NCI-H82 treated with DMSO at 0.1 percent for 48 hours (cell line): ENCODE results near the gene CABP2.
"Not testable (repeated sequence)": the region's sequence is repeated elsewhere in the genome, so short reads cannot be mapped to it uniquely, and the experiment has no call there.

Source experiments
- DNase-seq: peaks from one replicate; lab custom pipeline; 2025; ENCODE audit not compliant: unreplicated experiment; lab: John Stamatoyannopoulos, UW

The CABP2 gene

GRCh38 chr11:67522844-67523555, at the start of gene CABP2:
Gene CABP2, minus strand, starts transcription at chr11:67523446. Its CDS starts 120 bp downstream, at chr11:67523326.
- peak; percentile 23 for DNase-seq

DNA sequence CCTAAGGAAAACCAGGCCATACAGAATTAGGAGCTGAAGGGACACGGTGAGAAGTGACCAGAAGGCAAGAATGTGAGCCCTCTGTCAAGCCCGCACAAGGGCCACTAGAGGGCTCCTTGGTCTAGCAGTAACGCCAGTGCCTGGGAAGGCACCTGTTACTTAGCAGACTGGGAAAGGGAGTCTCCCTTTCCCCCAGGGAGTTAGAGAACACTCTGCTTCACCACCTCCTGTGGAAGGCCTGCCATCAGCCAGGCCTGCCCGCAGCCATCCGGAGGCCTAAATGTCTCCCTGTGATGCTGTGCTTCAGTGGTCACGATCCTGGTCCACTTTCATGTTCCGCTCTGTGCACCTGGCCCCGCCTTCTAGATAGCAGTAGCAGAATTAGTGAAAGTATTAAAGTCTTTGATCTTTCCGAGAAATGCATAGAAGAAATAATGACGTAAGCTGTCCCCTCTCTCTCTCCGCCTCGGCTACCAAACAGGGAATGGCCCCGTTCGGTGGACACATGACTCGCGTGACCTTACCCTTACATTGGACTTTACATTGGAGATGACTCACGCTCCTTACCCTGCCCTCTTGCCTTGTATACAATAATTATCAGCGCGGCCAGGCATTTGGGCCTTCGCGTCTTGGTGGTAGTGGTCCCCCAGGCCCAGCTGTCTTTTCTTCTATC, 49.6 kb upstream of the CABP2 start:
- DNase-seq, result peak; percentile 28

DNA sequence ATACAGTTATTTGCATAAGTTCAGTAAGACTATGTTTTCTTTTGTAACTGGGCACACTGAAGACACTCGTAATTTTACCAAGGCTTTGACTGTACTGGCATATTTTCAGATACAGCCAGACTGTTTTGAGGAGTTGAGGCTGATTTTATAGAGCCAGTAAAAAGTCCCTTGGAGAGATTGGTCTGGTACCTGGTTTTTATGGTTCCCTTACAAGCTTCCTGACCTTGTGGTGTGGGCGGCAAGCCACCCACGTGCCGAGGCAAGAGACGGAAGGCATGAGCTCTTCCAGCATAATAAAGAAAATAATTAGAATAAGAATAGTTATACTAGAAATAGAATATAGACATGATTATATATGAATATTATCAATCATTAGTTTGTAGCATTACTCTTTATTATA, 49.1 kb upstream of the CABP2 start:
- no peak for DNase-seq

- DNase-seq, result no peak
These were observed 48.2 kb upstream of the CABP2 start for GRCh38 chr11:67571443-67571842.

- DNase-seq, result no peak
These were observed 41.0 kb upstream of the CABP2 start for GRCh38 chr11:67564230-67564629.

GRCh38 chr11:67563705-67564114, 40.5 kb upstream of the CABP2 start:
- not testable (repeated sequence) for DNase-seq

- no peak for DNase-seq
These were observed 39.9 kb upstream of the CABP2 start for GRCh38 chr11:67562963-67563704.

GRCh38 chr11:67561971-67562619, 38.8 kb upstream of the CABP2 start:
- no peak for DNase-seq

DNA sequence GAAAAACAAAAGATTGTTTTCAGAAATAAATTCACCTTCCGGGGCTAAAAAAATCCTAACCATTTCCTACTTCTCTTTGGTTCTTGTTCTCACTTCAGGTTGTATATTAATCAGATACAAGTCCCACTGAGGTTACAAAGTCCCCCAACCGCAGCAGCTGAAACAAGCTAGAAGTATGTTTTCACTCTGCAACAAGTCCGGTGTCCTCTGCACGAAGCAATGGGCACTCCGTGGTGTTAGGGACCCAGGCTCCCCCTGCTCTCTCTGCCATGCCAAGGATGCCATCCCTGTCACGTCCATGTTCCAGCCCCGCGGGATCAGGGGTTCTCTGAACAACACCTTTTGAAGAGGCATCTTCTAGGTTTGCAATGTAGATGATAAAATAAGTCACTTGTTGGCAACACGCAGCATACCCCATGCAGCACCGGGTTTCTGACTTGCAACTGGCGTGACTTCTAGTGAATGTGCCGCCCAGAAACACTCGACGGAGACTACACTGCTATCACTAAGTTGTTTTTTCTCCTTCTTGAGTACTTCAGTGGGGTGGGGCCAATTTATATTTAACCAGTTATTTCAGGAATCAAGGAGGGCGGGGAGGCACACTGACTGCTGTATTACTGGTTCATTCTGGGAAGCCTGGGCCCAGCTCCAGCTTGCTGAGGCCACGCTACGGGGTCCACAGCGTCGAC, 35.0 kb upstream of the CABP2 start:
- DNase-seq, result no peak

GRCh38 chr11:67556244-67556643, 33.0 kb upstream of the CABP2 start:
- DNase-seq, result no peak

- not testable (repeated sequence) for DNase-seq
These were observed 28.5 kb upstream of the CABP2 start for GRCh38 chr11:67551697-67552096.

GRCh38 chr11:67551127-67551526, 27.9 kb upstream of the CABP2 start:
- no peak for DNase-seq

DNA sequence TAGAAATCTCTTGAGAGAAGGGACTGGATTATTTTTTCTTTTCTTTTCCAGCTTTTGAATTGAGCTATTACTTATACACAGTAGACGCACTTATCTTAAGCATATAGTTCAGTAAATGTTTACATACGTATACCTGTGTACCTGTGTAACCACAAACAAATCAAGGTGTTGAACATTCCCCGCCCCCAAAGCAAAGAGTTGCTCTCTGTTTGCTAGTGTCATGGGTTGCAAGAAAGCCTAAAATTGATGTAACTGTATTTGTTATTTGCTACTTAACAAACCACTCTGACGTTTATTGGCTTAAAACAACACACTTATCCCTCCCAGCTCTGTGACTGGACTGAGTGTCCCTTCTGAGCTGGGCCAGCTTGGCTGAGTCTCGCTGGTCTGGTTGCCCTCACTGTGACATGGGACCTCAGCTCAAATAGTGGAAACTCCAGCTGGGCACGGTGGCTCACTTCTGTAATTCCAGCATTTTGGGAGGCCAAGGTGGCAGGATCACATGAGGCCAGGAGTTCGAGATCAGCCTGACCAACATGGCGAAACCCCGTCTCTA, 25.4 kb upstream of the CABP2 start:
- no peak for DNase-seq

- not testable (repeated sequence) for DNase-seq
These were observed 24.9 kb upstream of the CABP2 start for GRCh38 chr11:67548112-67548511.

DNA sequence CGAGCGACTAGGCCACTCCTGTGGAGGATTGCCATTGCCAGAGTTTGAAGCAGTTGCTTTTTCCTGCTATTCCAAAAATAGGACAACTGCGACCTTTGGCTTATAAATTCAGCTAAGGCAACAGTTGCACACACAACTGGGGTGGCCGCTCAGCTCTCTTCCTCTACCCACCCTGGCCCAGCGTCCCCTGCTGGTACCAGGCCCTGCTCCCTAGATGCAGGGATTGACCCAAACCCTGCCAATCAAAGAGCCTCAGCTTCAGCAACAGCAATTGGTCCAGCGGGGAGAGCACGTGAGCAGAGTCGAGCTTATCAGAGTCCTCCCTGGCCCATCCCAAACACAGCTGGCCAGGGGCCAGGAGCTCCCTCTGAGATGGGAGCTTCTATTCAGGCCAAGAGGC, 22.0 kb upstream of the CABP2 start:
- DNase-seq, result no peak

GRCh38 chr11:67544616-67545242, 21.5 kb upstream of the CABP2 start:
- DNase-seq, result no peak

DNA sequence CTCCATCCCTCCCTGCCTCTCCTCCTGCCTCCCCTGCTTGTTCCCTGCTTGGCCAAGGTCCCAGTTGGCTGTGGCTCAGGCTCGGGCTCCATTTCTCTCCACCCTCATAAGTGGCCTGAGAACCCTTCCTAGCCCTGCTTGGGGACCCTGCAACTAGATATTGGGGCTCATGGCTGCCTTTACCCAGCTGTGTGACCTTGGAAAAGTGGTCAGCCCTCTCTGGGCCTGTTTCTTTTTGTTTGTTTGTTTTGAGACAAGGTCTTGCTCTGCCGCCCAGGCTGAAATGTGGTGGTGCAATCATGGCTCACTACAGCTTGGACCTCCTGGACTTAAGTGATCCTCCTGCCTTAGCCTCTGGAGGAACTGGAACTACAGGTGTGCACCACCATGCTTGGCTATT, 20.3 kb upstream of the CABP2 start:
- DNase-seq, result no peak

DNA sequence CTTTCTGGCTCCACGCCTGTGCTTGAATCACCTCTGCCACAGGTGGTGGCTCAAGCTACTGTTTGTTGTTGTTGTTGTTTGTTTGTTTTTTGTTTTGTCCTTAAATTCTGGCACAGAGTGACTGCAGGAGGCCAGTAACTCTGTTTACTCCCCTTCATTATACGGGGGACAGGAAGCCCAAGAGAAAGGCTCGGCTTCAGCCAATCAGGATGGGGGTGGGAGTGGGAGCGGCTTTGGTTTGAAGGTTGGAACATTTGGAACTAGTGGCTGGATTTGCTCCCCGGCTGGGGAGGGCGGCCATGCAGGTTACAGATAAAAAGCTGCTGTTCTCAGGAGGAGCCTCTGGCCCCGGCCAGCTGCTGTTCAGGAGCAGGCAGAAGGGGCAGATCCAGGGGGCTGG, 19.7 kb upstream of the CABP2 start:
- DNase-seq, result no peak

DNA sequence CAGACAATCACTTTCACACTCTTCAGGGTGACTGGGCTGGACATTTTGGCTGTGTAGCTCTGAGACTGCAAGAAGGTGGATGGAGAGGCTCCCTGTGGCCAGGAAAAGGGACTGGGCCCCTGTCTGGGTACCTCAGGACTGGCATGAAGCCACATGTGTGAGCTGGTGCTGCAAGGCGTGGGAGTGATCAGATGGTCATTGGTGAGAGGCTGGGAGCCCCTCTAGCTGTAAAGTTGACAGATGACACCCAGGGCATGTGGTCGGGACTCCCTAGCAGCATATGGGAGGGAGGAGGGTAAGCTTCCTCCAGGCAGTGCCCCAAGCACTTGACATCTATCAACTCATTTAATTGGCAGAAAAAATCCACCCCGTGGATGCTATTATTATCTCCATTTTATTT, 18.9 kb upstream of the CABP2 start:
- no peak for DNase-seq

- no peak for DNase-seq
These were observed 18.0 kb upstream of the CABP2 start for GRCh38 chr11:67541198-67541597.
